Raji (cell line): ENCODE results near the gene SPEN.

Source experiments
- POLR2A ChIP-seq: IDR thresholded peaks from 2 replicates; pipeline ENCODE4 v1.6.1; 2011; ENCODE audit warnings: low read depth, low read length, control low read depth; ENCODE audit not compliant: insufficient read depth

SPEN gene

GRCh38 chr1:15825800-15826199 lies 21.7 kb upstream of the SPEN start:
- TF ChIP-seq POLR2A: no peak

GRCh38 chr1:15826810-15827507 lies 20.5 kb upstream of the SPEN start:
- TF ChIP-seq POLR2A: no peak

- TF ChIP-seq POLR2A: no peak
Observed at GRCh38 chr1:15830258-15830657, 17.2 kb upstream of the SPEN start.

- TF ChIP-seq POLR2A: peak; percentile 44; the same call in 1 of the 2 replicates
Observed at GRCh38 chr1:15833069-15833679, 14.3 kb upstream of the SPEN start.

- no peak for TF ChIP-seq POLR2A
Observed at GRCh38 chr1:15833842-15834405, 13.6 kb upstream of the SPEN start.

GRCh38 chr1:15834406-15835204 lies 12.9 kb upstream of the SPEN start:
- TF ChIP-seq POLR2A: peak; percentile 87

- TF ChIP-seq POLR2A: no peak; the same call in 1 of the 2 replicates
Observed at GRCh38 chr1:15835205-15835740, 12.2 kb upstream of the SPEN start.

GRCh38 chr1:15835741-15836510 lies 11.6 kb upstream of the SPEN start:
- peak; percentile 55 for TF ChIP-seq POLR2A

- TF ChIP-seq POLR2A: no peak
Observed at GRCh38 chr1:15836772-15837669, 10.5 kb upstream of the SPEN start.

- no peak for TF ChIP-seq POLR2A
Observed at GRCh38 chr1:15837931-15838330, 9.6 kb upstream of the SPEN start.

- TF ChIP-seq POLR2A: no peak
Observed at GRCh38 chr1:15838721-15839120, 8.8 kb upstream of the SPEN start.

- TF ChIP-seq POLR2A: 0 out of 2 replicates have a peak, but pooled peaks have one; percentile 17
Observed at GRCh38 chr1:15843826-15844572, 3.5 kb upstream of the SPEN start.

- TF ChIP-seq POLR2A: 0 out of 2 replicates have a peak, but pooled peaks have one; percentile 13
Observed at GRCh38 chr1:15846056-15846455, 1.5 kb upstream of the SPEN start.

GRCh38 chr1:15847893-15848142 lies 311 bp downstream of the SPEN start:
- peak; percentile 4; the same call in 1 of the 2 replicates for TF ChIP-seq POLR2A
